H9 (cell line): Measurements from ENCODE around the gene ANKH. TPM values are rescaled to one million over a fixed set of nuclear protein-coding genes. Genes with fewer than 3 reads are reported as not detected.
"Not testable (repeated sequence)": the region's sequence is repeated elsewhere in the genome, so short reads cannot be mapped to it uniquely, and the experiment has no call there.

ENCODE experiments used
- DNase-seq: peaks from one replicate; pipeline ENCODE4 v3.0.0-alpha.2; 2017
- H2AFZ ChIP-seq: one replicate; pipeline ENCODE4 v1.6.1; 2013; ENCODE audit warnings: mild to moderate bottlenecking, low read length, control low read depth, moderate library complexity
- H2AK5ac ChIP-seq: 2 replicates; pipeline ENCODE4 v1.6.1; 2013; ENCODE audit warnings: low read length, control low read depth, mixed read lengths; ENCODE audit not compliant: insufficient read length
- H2BK120ac ChIP-seq: one replicate; pipeline ENCODE4 v1.6.1; 2013; ENCODE audit warnings: low read depth, mild to moderate bottlenecking, low read length, control low read depth, inconsistent platforms; ENCODE audit not compliant: poor library complexity, severe bottlenecking
- H2BK12ac ChIP-seq: 2 replicates; pipeline ENCODE4 v1.6.1; 2013; ENCODE audit warnings: low read length, control low read depth, mixed read lengths, low read depth; ENCODE audit not compliant: insufficient read length
- H2BK15ac ChIP-seq: 2 replicates; pipeline ENCODE4 v1.6.1; 2013; ENCODE audit warnings: low read depth, low read length, control low read depth
- H2BK20ac ChIP-seq: one replicate; pipeline ENCODE4 v1.6.1; 2013; ENCODE audit warnings: low read depth, mild to moderate bottlenecking, low read length, control low read depth, inconsistent platforms; ENCODE audit not compliant: poor library complexity, severe bottlenecking
- H2BK5ac ChIP-seq: 2 replicates; pipeline ENCODE4 v1.6.1; 2013; ENCODE audit warnings: low read length, control low read depth, mixed read lengths; ENCODE audit not compliant: insufficient read length
- H3K14ac ChIP-seq: 2 replicates; pipeline ENCODE4 v1.6.1; 2013; ENCODE audit warnings: low read length, control low read depth; ENCODE audit not compliant: insufficient read depth
- H3K18ac ChIP-seq: 2 replicates; pipeline ENCODE4 v1.6.1; 2013; ENCODE audit warnings: low read depth, mild to moderate bottlenecking, mixed read lengths, low read length, control low read depth; ENCODE audit not compliant: insufficient read length
- H3K23ac ChIP-seq: 2 replicates; pipeline ENCODE4 v1.6.1; 2013; ENCODE audit warnings: low read length, control low read depth, mixed read lengths, low read depth; ENCODE audit not compliant: insufficient read length
- H3K23me2 ChIP-seq: 2 replicates; pipeline ENCODE4 v1.6.1; 2013; ENCODE audit warnings: low read depth, mild to moderate bottlenecking, mixed read lengths, low read length, control low read depth; ENCODE audit not compliant: insufficient read length, poor library complexity, severe bottlenecking
- H3K27ac ChIP-seq: 2 replicates; pipeline ENCODE4 v1.5.1; 2013; ENCODE audit warnings: low read length, control low read depth, mixed read lengths, low read depth; ENCODE audit not compliant: insufficient read length
- H3K27me3 ChIP-seq: 2 replicates; pipeline ENCODE4 v1.6.1; 2013; ENCODE audit warnings: low read length, control low read depth, inconsistent platforms; ENCODE audit not compliant: insufficient read depth
- H3K4ac ChIP-seq: 2 replicates; pipeline ENCODE4 v1.6.1; 2013; ENCODE audit warnings: low read depth, mild to moderate bottlenecking, control low read depth, inconsistent platforms, low read length, moderate library complexity
- H3K4me1 ChIP-seq: 2 replicates; pipeline ENCODE4 v1.6.1; 2013; ENCODE audit warnings: low read length, control low read depth, inconsistent platforms; ENCODE audit not compliant: insufficient read depth
- H3K4me2 ChIP-seq: 2 replicates; pipeline ENCODE4 v1.6.1; 2013; ENCODE audit warnings: low read length, control low read depth, mixed read lengths; ENCODE audit not compliant: insufficient read length, insufficient read depth
- H3K56ac ChIP-seq: 2 replicates; pipeline ENCODE4 v1.6.1; 2013; ENCODE audit warnings: low read depth, mild to moderate bottlenecking, mixed read lengths, low read length, control low read depth; ENCODE audit not compliant: insufficient read length
- H3K79me1 ChIP-seq: 2 replicates; pipeline ENCODE4 v1.6.1; 2013; ENCODE audit warnings: low read depth, mild to moderate bottlenecking, moderate library complexity, low read length, control low read depth, inconsistent platforms; ENCODE audit not compliant: insufficient read depth, poor library complexity, severe bottlenecking
- H3K79me2 ChIP-seq: 2 replicates; pipeline ENCODE4 v1.6.1; 2013; ENCODE audit warnings: low read length, control low read depth, inconsistent platforms; ENCODE audit not compliant: insufficient read depth
- H3K9ac ChIP-seq: 2 replicates; pipeline ENCODE4 v1.6.1; 2013; ENCODE audit warnings: low read length, control low read depth, mixed read lengths; ENCODE audit not compliant: insufficient read length; ENCODE audit errors: extremely low read depth
- H3K9me3 ChIP-seq: one replicate; pipeline ENCODE4 v1.6.1; 2013; ENCODE audit warnings: low read depth, low read length, inconsistent platforms; ENCODE audit not compliant: control insufficient read depth
- H3T11ph ChIP-seq: one replicate; pipeline ENCODE4 v1.6.1; 2013; ENCODE audit warnings: mild to moderate bottlenecking, low read length, control low read depth, inconsistent platforms
- H4K20me1 ChIP-seq: one replicate; pipeline ENCODE4 v1.6.1; 2013; ENCODE audit not compliant: control insufficient read depth, insufficient read length, insufficient read depth
- H4K5ac ChIP-seq: 2 replicates; pipeline ENCODE4 v1.6.1; 2013; ENCODE audit warnings: low read depth, mild to moderate bottlenecking, mixed read lengths, low read length, control low read depth; ENCODE audit not compliant: insufficient read length
- H4K8ac ChIP-seq: replicated peaks from 2 replicates; pipeline ENCODE4 v1.6.1; 2013; ENCODE audit warnings: low read length, control low read depth, mixed read lengths, low read depth; ENCODE audit not compliant: insufficient read length
- H4K91ac ChIP-seq: 2 replicates; pipeline ENCODE4 v1.6.1; 2013; ENCODE audit warnings: low read depth, mild to moderate bottlenecking, moderate library complexity, mixed read lengths, low read length, control low read depth; ENCODE audit not compliant: insufficient read length
- H3K27ac Mint-ChIP-seq, 3 experiments: 2 replicates in 2 of 3; 3 replicates in 1 of 3; pipeline ENCODE4 v1.8.0; 2020 to 2021; ENCODE audit warnings: mixed read lengths in 3 of 3, mild to moderate bottlenecking in 1 of 3, moderate library complexity in 1 of 3
- H3K27me3 Mint-ChIP-seq: 2 replicates; pipeline ENCODE4 v1.8.0; 2021; ENCODE audit warnings: low read depth, mild to moderate bottlenecking, moderate library complexity, mixed read lengths
- H3K36me3 Mint-ChIP-seq, 3 experiments: 2 replicates in 2 of 3; 3 replicates in 1 of 3; pipeline ENCODE4 v1.8.0; 2020 to 2021; ENCODE audit warnings: low read depth in 3 of 3, mixed read lengths in 3 of 3; ENCODE audit not compliant: insufficient read depth in 1 of 3
- H3K4me1 Mint-ChIP-seq, 2 experiments: 2 replicates each; pipeline ENCODE4 v1.8.0; 2020; ENCODE audit warnings: mixed read lengths in 2 of 2
- H3K4me3 Mint-ChIP-seq, 2 experiments: 2 replicates in 1 of 2; 3 replicates in 1 of 2; pipeline ENCODE4 v1.8.0; 2020 to 2021; ENCODE audit warnings: mild to moderate bottlenecking in 2 of 2, mixed read lengths in 2 of 2, moderate library complexity in 1 of 2
- H3K9me3 Mint-ChIP-seq, 2 experiments: 2 replicates in 1 of 2; 3 replicates in 1 of 2; pipeline ENCODE4 v1.8.0; 2020; ENCODE audit warnings: mild to moderate bottlenecking in 2 of 2, mixed read lengths in 2 of 2, moderate library complexity in 1 of 2
- WGBS: extraction: QIAGEN DNeasy Blood & Tissue Kit; methylation state at CpG from one replicate; pipeline ENCODE4 v1.1.7; 2013; ENCODE audit warnings: missing lambda C conversion rate, low lambda C conversion rate, mixed read lengths; ENCODE audit not compliant: insufficient read length; ENCODE audit errors: extremely low coverage; 5-methylcytosine and 5-hydroxymethylcytosine counted together
- total RNA-seq: library from RNA; stranded (reverse); gene quantifications from 2 replicates; pipeline ENCODE4 v1.2.1, GENCODE V29; 2021
- TF ChIP-seq, protein P1 (sequence below): fragments of 200-600 bp; sonication (generic); conservative IDR thresholded peaks from 3 replicates; pipeline ENCODE4 v1.8.0; 2021; ENCODE audit warnings: antibody characterized with exemption, mild to moderate bottlenecking

Gene ANKH
- total RNA-seq, 1 experiment from 2014 or later, result 9.6 TPM

GRCh38 chr5:14818931-14819790 lies 52.4 kb downstream of the ANKH start:
- no peaks in the 10 kb centered on the region for H3K4me1 ChIP-seq
- Mint-ChIP-seq H3K27me3 (no peaks in the 10 kb centered on the region), H3K4me3 (no peak overlapping the region), H3K27ac (peak overlapping the region in 1 of 3 experiments; percentile 35; a peak in 1 of 7 replicates), H3K4me1 (peaks cover 2 to 3% of the 10 kb centered on the region in 2 experiments; a peak in 2 of 4 replicates), H3K36me3 (no peaks in the 10 kb centered on the region), H3K9me3 (no peaks in the 10 kb centered on the region)
- TF ChIP-seq, protein P1, sequence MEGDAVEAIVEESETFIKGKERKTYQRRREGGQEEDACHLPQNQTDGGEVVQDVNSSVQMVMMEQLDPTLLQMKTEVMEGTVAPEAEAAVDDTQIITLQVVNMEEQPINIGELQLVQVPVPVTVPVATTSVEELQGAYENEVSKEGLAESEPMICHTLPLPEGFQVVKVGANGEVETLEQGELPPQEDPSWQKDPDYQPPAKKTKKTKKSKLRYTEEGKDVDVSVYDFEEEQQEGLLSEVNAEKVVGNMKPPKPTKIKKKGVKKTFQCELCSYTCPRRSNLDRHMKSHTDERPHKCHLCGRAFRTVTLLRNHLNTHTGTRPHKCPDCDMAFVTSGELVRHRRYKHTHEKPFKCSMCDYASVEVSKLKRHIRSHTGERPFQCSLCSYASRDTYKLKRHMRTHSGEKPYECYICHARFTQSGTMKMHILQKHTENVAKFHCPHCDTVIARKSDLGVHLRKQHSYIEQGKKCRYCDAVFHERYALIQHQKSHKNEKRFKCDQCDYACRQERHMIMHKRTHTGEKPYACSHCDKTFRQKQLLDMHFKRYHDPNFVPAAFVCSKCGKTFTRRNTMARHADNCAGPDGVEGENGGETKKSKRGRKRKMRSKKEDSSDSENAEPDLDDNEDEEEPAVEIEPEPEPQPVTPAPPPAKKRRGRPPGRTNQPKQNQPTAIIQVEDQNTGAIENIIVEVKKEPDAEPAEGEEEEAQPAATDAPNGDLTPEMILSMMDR, result no peak
- no peak overlapping the region for H4K5ac ChIP-seq
- H2BK15ac ChIP-seq, result no peak overlapping the region
- H3K79me1 ChIP-seq, result no peaks in the 10 kb centered on the region
- no peak overlapping the region for H4K8ac ChIP-seq
- H4K91ac ChIP-seq, result no peak overlapping the region
- H2AFZ ChIP-seq, result no peak overlapping the region
- H3K56ac ChIP-seq, result no peak overlapping the region
- no peak overlapping the region for H2AK5ac ChIP-seq
- no peak overlapping the region for H3K27ac ChIP-seq
- no peak overlapping the region for H2BK20ac ChIP-seq
- H3K9me3 ChIP-seq, result no peaks in the 10 kb centered on the region
- H3K9ac ChIP-seq, result no peak overlapping the region
- no peak overlapping the region for H3K4ac ChIP-seq
- no peak overlapping the region for H3K18ac ChIP-seq
- no CpG with 5 or more reads among the region's 14 CpGs for WGBS
- DNase-seq, result no peak
- no peaks in the 10 kb centered on the region for H3K79me2 ChIP-seq
- no peak overlapping the region for H3T11ph ChIP-seq
- no peaks in the 10 kb centered on the region for H3K23me2 ChIP-seq
- H3K27me3 ChIP-seq, result no peaks in the 10 kb centered on the region
- H3K23ac ChIP-seq, result no peak overlapping the region
- no peak overlapping the region for H2BK120ac ChIP-seq
- H4K20me1 ChIP-seq, result no peaks in the 10 kb centered on the region
- H2BK12ac ChIP-seq, result no peak overlapping the region
- no peak overlapping the region for H2BK5ac ChIP-seq
- H3K14ac ChIP-seq, result no peak overlapping the region
- H3K4me2 ChIP-seq, result no peak overlapping the region

DNA sequence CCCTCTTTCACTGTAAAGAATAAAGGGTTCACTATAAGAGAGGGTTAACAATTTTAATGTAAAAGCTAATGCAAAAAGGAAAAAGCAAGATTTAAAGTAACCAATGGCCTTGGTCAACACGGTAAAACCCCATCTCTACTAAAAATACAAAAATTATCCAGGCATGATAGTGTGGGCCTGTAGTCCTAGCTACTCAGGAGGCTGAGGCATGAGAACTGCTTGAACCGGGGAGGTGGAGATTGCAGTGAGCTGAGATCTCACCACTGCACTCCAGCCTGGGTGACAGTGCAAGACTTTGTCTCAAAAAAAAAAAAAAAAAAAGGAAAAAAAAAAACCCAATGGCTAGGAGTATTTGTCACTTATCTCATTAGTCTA lies 53.8 kb downstream of the ANKH start:
- H3K4me1 ChIP-seq, H4K8ac ChIP-seq, H3K18ac ChIP-seq, H3K27me3 ChIP-seq, H3K9me3 Mint-ChIP-seq, H3K27ac Mint-ChIP-seq, H3K4me1 Mint-ChIP-seq, H3K79me2 ChIP-seq, H3K9me3 ChIP-seq, H4K5ac ChIP-seq, H4K20me1 ChIP-seq, H3K56ac ChIP-seq, H3K27me3 Mint-ChIP-seq, H3K9ac ChIP-seq, H3K4ac ChIP-seq, H3K23me2 ChIP-seq, H2BK20ac ChIP-seq, H3K27ac ChIP-seq, H3K4me2 ChIP-seq, H2BK12ac ChIP-seq, H3K79me1 ChIP-seq, H3K36me3 Mint-ChIP-seq, H3T11ph ChIP-seq, H2AK5ac ChIP-seq, H3K23ac ChIP-seq, H3K14ac ChIP-seq, H4K91ac ChIP-seq, H3K4me3 Mint-ChIP-seq, DNase-seq, H2BK5ac ChIP-seq, H2BK15ac ChIP-seq, H2AFZ ChIP-seq, H2BK120ac ChIP-seq: not testable (repeated sequence)
- no CpG with 5 or more reads among the region's 2 CpGs for WGBS
